Myocyte (in vitro differentiated cells): Measurements from ENCODE around the gene FARP1. TPM values are rescaled to one million over a fixed set of nuclear protein-coding genes. Genes with fewer than 3 reads are reported as not detected.

ENCODE experiments used
- DNase-seq: peaks from one replicate; pipeline ENCODE4 v3.0.0-alpha.2; 2012; ENCODE audit warnings: low read depth
- total RNA-seq: library from RNA; depleted of rRNA; stranded (reverse); fragments of >200 nt; gene quantifications from 2 replicates; pipeline ENCODE4 v1.2.3, GENCODE V29; 2014

FARP1 gene
- total RNA-seq, 1 donor from 2014 or later, result 18.5 TPM

- no peak for DNase-seq
Observed at GRCh38 chr13:98439896-98440295, 297.0 kb downstream of the FARP1 start.

- DNase-seq, result no peak
Observed at GRCh38 chr13:98440390-98441055, 297.6 kb downstream of the FARP1 start.

DNA sequence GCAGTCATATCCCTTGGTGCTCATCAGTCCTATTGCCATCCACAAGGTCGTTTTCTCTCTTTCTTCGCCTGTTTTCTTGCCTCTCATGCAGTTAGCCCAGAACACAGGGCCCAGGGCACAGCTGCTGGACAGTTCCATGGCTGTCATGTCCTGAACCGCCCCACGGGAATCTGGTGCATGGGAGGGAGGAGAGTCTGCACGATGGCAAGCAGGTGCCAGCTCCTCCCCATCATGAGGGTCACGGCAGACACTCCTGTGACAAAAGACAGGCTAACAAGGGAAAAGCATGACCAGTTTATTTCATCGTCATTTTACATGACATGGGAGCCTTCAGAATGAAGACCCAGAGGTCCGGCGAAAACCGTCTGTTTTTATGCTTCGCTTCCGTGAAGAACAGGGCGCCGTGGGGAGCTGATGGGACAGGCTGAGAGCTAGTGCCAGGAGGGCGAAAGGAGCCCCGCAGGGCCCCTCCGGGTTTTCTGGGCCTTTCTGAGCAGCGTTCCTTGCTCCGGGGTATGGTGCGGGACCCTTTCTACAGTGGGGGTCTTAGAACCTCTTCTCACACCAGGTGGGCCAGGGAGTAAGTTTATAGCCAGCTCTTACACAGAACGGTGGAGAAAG, 298.3 kb downstream of the FARP1 start:
- DNase-seq, result peak; percentile 28

- no peak for DNase-seq
Observed at GRCh38 chr13:98442391-98443230, 299.7 kb downstream of the FARP1 start.

DNA sequence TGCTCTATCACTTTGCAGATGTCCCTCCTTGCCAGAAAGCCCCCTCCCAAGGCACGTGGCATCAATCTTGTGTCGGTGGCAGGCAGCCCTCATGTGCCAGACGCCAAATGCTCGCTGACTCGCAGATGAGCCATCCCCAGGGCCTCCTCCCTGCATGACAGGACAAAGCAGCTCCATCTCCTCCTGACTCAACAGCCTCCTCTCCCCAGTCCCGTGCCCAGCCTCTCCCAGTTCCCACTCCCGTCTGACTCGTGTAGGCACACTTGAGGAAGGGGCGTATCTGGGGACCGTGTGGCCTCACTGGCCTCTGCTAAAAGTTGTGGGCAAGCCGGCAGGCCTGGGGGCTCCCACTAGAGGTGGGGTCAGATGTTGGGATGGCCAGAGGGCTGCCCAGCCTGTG, 300.4 kb downstream of the FARP1 start:
- DNase-seq, result peak; percentile 71

GRCh38 chr13:98443800-98444325, 301.0 kb downstream of the FARP1 start:
- DNase-seq, result no peak

GRCh38 chr13:98444381-98444780, 301.5 kb downstream of the FARP1 start:
- DNase-seq, result no peak

DNA sequence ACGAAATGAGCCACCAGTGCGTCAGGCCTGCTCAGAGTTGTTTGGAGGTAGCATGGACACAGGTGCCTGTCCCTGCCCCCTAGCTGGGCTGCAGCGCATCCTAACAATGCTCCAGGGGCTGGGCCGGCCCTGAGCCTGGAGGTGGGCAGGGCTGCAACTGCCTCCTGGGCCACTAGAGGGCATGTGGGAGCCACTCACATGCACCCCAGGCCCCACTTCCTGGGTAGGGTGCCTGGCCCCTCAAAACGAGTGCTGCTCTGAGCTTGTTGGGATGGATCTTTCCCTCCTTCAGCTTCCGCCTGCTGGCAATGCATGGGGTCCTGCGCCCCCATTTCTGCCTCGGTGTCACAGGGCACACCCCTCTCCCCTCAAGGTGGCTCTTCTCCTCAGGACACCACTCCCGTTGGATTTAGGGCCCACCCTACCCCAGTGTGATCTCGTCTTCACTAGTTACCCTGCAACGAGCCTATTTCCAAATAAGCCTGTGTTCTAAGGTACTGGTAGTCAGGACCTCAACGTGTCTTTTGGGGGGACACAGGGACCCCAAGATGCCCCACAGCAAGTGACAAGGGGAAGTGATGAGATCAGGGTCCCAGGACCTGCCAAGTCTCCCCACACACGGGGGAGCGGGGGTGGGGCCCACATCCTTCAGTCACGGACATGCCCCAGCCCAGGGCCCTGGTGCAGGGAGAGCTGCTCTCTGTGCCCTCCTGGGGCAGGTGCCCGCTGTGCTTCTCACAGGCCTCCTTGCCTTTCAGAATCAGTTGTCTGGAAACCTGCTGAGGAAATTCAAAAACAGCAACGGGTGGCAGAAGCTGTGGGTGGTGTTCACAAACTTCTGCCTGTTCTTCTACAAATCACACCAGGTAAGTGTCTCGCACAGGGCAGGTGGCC, 302.7 kb downstream of the FARP1 start:
- DNase-seq, result peak; percentile 63

DNA sequence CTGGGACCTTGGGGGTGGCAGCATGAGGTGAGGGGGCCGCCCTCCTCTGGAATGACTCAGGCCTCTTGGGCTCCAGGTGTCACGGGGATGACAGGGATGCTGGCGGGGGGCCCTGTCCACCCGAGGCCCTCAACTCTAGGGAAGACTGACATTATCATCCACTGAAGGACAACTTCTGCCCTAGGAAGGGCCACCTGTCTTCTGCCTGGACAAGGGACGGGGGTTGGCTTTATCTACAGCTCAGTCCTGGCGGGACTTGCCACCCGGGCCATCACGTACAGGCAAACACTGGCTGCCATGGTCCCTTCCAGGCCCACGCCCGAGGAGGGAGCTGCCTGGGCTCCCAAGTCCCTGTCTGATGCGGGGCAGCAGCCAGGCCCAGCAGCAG, 303.3 kb downstream of the FARP1 start:
- DNase-seq, result no peak

- DNase-seq, result no peak
Observed at GRCh38 chr13:98447130-98447529, 304.2 kb downstream of the FARP1 start.

DNA sequence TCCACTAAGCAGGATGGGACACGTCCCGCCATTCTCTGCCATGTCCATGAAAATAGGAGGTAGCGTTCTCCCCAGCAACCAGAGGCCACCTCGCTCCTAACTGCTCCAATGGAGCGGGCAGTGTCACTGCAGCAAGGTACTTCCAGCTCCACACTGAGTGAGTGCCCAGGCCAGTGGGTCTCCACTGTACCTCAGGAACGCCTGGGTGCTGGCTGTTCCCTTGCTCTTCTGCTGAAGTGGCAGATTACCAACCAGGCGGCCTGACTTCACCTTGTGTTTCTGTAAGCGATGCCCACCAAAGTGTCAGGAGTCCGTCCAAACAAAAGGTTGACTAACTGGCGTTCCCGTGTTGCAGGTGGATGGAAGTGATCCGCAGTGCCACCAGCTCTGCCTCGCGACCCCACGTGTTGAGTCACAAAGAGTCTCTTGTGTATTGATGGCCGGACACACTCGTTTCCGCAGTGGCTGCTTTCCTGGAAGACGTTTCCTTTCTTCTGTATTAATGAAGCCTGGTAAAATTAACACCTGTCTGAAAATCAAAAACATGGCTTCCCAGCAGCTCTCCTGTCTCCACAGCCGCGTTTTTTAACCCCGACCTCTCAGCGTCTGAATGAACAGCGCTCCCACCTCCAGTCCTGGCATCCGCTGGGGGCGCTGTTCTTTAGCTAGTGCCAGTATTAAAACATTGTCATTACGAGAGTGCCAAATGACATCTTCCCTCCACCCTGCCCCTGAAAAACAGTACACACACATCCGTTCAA, 305.2 kb downstream of the FARP1 start:
- DNase-seq, result no peak

DNA sequence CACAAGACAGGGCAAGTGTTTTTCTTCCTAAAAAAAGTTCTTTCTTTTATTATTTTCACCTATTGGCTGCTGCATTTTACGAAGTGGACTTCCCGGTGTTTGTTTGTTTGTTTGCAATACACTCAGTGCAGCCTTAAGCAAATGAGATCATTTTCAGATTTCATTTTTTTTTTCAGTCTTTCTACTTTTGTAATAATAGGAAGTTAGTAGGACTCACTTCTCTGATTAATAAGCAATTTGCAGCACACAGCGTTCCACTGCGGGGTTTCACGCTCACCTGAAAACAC, 305.7 kb downstream of the FARP1 start:
- DNase-seq, result no peak

GRCh38 chr13:98449273-98449672, 306.4 kb downstream of the FARP1 start:
- no peak for DNase-seq

- no peak for DNase-seq
Observed at GRCh38 chr13:98450026-98450425, 307.1 kb downstream of the FARP1 start.

GRCh38 chr13:98450539-98451111, 307.7 kb downstream of the FARP1 start:
- peak; percentile 10 for DNase-seq

DNA sequence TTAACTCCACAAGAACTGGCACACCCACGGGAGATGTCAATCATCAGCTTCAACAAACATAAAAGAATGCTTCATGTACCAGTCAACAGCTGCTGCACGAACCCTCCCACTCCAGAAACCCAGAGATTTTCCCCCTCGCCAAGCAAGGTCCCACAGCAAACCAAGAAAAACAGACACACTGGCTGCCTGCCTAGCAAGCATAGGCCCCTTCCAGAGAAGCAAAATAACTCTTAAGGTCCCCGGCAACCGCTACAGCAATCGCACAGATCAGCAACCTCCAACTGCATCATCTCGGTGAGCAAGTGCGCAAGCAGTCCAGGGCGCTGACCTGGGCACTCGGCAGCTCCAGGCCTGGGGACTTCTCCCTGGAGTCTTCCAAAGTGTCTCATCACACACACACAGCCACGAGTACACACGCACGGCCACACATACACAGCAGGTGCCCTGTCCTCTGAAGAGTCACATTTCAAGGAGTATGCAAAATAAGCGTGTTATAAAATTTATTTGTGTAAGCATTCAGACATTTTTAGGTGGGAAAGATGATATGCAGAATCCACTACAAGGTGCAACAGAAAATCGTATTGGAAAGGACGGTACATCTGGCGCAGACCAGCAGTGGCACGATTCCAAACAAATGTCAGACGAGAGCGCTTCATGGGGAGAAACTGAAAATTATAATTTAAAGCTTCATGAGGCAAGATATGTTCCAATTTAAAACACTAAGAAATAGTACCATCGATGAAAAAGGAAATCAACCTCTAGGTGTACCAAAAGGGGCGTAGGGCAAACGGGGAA, 309.0 kb downstream of the FARP1 start:
- peak; percentile 73 for DNase-seq

DNA sequence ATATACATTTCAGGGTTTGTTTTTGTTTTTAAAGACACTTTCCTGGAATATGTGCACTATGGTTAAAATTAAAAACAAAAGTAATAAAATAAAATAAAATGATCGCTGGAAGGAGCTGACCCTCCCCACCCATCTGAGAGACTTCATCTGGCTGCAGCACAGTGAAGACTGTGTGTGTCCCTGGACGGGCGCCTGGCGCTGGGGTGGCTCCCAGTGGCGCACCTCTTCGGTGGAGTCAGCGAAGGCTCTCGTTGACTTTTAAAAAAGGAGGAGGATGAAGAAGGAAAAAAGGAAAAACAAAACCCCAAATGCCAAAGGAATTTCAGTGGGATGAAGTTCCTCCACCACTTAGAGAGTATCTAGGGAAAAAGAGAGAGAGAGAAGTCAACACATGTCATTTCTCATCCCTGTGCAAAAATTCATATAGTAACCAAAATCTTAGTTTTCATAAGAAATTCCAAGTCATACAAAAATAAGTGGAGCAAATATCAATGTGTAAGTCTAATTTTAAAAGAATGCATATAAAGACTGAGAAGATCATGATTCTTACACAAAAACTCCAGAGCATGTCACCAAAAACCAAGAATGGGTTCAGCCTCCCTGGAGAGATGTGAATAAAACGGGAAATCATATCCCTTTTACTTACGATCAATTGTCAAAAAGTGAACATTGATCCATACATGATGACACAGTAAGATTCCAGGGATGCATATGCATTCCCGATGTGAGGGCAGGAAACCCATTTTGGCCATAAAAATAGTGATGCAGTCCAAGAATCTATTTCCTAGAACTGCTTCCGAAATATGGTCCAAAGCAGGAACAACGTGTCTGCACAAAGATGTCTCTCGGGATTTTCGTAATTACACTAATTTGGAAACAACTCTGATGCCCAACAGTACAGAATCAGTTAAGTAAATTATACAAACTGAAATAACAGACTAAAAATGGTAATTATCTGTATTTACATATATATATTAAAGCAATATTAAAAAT, 310.3 kb downstream of the FARP1 start:
- no peak for DNase-seq

DNA sequence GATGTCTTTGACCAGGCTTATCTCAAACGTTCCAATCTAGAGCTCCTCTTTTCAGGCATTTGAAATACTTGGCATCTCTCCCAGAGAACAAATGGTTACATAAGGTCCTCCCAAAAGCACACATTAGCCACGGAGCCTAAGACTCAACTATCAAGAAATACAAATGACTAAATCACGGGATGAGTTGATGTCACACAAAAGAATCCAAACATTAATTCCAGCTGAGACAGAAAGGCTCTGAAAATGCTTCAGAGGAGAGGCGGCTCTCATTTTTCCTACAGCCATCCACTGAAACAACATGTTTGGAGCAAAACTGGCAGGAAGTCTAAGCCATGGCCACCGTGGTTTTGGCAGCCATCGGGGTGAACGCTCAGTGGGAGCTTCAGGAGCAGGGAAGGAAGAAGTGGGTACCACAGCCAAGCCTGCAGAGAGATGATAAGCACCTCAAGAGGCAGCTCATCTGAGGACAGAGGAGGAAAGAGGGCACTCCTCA, 311.5 kb downstream of the FARP1 start:
- DNase-seq, result peak; percentile 91
